LoVo (cell line): ENCODE results near the gene DPYD.

Experiments
- DNase-seq: peaks from one replicate; pipeline ENCODE4 v3.0.0-alpha.2; 2016; ENCODE audit warnings: low spot score

The DPYD gene

GRCh38 chr1:97044159-97044760 is 876.6 kb downstream of the DPYD start:
- no peak for DNase-seq

GRCh38 chr1:97042551-97042950 is 878.3 kb downstream of the DPYD start:
- DNase-seq: no peak

GRCh38 chr1:97041026-97041425 is 879.8 kb downstream of the DPYD start:
- no peak for DNase-seq

- DNase-seq: no peak
Measured at GRCh38 chr1:97038410-97038809, 882.4 kb downstream of the DPYD start.

- DNase-seq: no peak
Measured at GRCh38 chr1:97034651-97035050, 886.2 kb downstream of the DPYD start.

- no peak for DNase-seq
Measured at GRCh38 chr1:97033949-97034348, 886.9 kb downstream of the DPYD start.
